HG03378 (cell line): ENCODE measurements around the gene SNF8.
A peak's percentile ranks its signal among the peaks of the same experiment; 100 is the strongest.

ENCODE experiments used
- ATAC-seq: cut with Tn5 transposase; IDR thresholded peaks from one replicate; pipeline ENCODE4 v1.9.1; 2021; ENCODE audit warnings: mild to moderate bottlenecking, moderate library complexity; ENCODE audit not compliant: unreplicated experiment

SNF8 gene

GRCh38 chr17:48930435-48930873, 14.2 kb downstream of the SNF8 start:
- ATAC-seq, result no peak

GRCh38 chr17:48929812-48930165, 14.9 kb downstream of the SNF8 start:
- ATAC-seq, result no peak

GRCh38 chr17:48928876-48929811, 15.5 kb downstream of the SNF8 start:
- ATAC-seq, result no peak

- ATAC-seq, result no peak
Observed at GRCh38 chr17:48927978-48928745, 16.5 kb downstream of the SNF8 start.

GRCh38 chr17:48925991-48926342, 18.7 kb downstream of the SNF8 start:
- ATAC-seq, result no peak

- ATAC-seq, result no peak
Observed at GRCh38 chr17:48925251-48925990, 19.2 kb downstream of the SNF8 start.

- ATAC-seq, result peak; percentile 82
Observed at GRCh38 chr17:48915459-48916282, 29.0 kb downstream of the SNF8 start.

- no peak for ATAC-seq
Observed at GRCh38 chr17:48912476-48912875, 32.2 kb downstream of the SNF8 start.

GRCh38 chr17:48910370-48910769, 34.3 kb downstream of the SNF8 start:
- no peak for ATAC-seq

GRCh38 chr17:48909783-48910182, 34.9 kb downstream of the SNF8 start:
- no peak for ATAC-seq

- ATAC-seq, result peak; percentile 12
Observed at GRCh38 chr17:48908853-48909394, 35.7 kb downstream of the SNF8 start.

- ATAC-seq, result peak; percentile 62
Observed at GRCh38 chr17:48908047-48908843, 36.4 kb downstream of the SNF8 start, which contains the start of gene UBE2Z. Gene UBE2Z, plus strand, starts transcription at chr17:48908407. Its CDS starts 97 bp downstream, at chr17:48908504.

- ATAC-seq, result no peak
Observed at GRCh38 chr17:48907713-48908046, 37.0 kb downstream of the SNF8 start.

- ATAC-seq, result no peak
Observed at GRCh38 chr17:48905987-48906515, 38.6 kb downstream of the SNF8 start.

GRCh38 chr17:48904428-48904827, 40.2 kb downstream of the SNF8 start:
- ATAC-seq, result no peak

GRCh38 chr17:48903401-48903800, 41.2 kb downstream of the SNF8 start:
- ATAC-seq, result no peak

GRCh38 chr17:48901241-48901640, 43.4 kb downstream of the SNF8 start:
- no peak for ATAC-seq

GRCh38 chr17:48894886-48895285, 49.8 kb downstream of the SNF8 start:
- ATAC-seq, result no peak
